Mucosa of descending colon (tissue), 3 donors: ENCODE results near the gene MSI2. TPM values are rescaled to one million over a fixed set of nuclear protein-coding genes. Genes with fewer than 3 reads are reported as not detected.

Source experiments
- ATAC-seq: fragments of 200-7000 bp; cut with Tn5 transposase; one replicate; pipeline ENCODE4 v1.9.1; 2020; ENCODE audit warnings: mild to moderate bottlenecking, moderate library complexity
- DNase-seq, 3 donors: peaks; one replicate each; pipeline ENCODE4 v3.0.0-alpha.2; 2020
- H3K36me3 ChIP-seq: fragments of 200-600 bp; one replicate; pipeline ENCODE4 v1.8.0; 2021; ENCODE audit warnings: low read depth, mild to moderate bottlenecking
- H3K4me1 ChIP-seq: fragments of 200-600 bp; one replicate; pipeline ENCODE4 v1.8.0; 2021; ENCODE audit warnings: low read depth, mild to moderate bottlenecking
- H3K4me3 ChIP-seq: fragments of 200-600 bp; one replicate; pipeline ENCODE4 v1.8.0; 2021; ENCODE audit warnings: mild to moderate bottlenecking
- H3K9me3 ChIP-seq: fragments of 200-600 bp; one replicate; pipeline ENCODE4 v1.8.0; 2021; ENCODE audit warnings: mild to moderate bottlenecking
- intact Hi-C, 2 donors: fragments of 100-400 bp; cut with DNase I in 1 of 2; cut with micrococcal nuclease in 1 of 2; formaldehyde crosslinking; loops; one replicate each; pipeline versions ENCODE4 v1.11.0 to v1.11.1; 2022; cut with DNase I, micrococcal nuclease
- total RNA-seq, 3 donors: library from RNA; stranded (reverse); fragmentation: NEBNext Ultra II Directional in 2 of 3; extraction: Animal tissue kit (Norgen Biotek cat#: 25700) in 2 of 3; gene quantifications; one replicate each; pipeline versions ENCODE4 v1.2.1 to v1.2.4, GENCODE V29; 2021 to 2023
- TF ChIP-seq, protein P1 (sequence below): fragments of 200-600 bp; IDR thresholded peaks from one replicate; pipeline ENCODE4 v1.8.0; 2022; ENCODE audit warnings: antibody characterized with exemption, mild to moderate bottlenecking
- donor health status: DM: no; HTN: no; CAD: no; lungs with moderate emphysema.
- donor health status: DM: no; HTN: no; CAD: no.
- donor health status: DM: no; HTN: yes; CAD: no.

MSI2 gene
- total RNA-seq, 3 donors from 2014 or later, result 60.0 to 72.6 (median 65.7) TPM

DNA sequence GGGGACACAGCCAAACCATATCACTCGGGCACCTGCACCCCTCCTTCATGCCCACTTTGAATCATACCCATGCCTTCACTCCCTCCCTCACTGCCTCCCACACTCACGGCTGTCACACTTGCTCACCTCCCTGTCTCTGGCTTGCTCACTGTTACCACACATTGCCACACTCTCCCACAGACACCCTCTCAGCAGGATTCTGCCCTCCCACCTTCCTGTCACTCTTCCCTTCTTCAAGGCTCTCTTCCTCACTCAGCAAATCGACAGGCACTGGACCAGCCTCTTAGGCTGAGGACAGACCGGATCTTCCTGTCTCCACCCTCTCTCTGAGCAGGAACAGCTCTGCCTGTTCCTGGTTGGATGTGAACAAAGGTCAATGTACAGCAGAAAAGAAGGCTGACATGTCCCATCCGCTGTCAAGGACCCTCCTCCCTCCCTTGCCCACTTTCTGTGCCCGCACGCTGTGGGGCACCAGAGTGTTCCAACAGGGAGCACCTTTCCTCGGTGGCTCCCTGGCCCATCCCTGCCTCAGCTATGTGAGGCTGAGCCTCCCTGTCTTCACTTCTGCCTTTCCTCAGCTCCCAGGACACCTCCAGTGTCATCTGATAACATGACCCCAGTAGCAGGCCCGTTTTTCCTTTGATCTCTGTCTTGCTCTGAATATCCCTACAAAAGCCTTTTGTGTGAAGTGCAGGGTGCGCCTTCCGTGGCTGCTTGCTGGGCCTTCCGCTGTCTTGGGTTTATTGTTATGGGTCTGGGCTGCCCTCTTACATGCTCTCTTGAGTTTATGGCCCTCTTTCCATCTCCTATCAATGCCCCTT is 441.8 kb downstream of the MSI2 start:
- TF ChIP-seq, protein P1, sequence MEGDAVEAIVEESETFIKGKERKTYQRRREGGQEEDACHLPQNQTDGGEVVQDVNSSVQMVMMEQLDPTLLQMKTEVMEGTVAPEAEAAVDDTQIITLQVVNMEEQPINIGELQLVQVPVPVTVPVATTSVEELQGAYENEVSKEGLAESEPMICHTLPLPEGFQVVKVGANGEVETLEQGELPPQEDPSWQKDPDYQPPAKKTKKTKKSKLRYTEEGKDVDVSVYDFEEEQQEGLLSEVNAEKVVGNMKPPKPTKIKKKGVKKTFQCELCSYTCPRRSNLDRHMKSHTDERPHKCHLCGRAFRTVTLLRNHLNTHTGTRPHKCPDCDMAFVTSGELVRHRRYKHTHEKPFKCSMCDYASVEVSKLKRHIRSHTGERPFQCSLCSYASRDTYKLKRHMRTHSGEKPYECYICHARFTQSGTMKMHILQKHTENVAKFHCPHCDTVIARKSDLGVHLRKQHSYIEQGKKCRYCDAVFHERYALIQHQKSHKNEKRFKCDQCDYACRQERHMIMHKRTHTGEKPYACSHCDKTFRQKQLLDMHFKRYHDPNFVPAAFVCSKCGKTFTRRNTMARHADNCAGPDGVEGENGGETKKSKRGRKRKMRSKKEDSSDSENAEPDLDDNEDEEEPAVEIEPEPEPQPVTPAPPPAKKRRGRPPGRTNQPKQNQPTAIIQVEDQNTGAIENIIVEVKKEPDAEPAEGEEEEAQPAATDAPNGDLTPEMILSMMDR, result no peak
- intact Hi-C loops, result no loop called here
- ATAC-seq (peak; percentile 87), DNase-seq (peak in 1 of 3 donors; percentile 7)
- no peaks in the 10 kb centered on the region for H3K36me3 ChIP-seq
- H3K9me3 ChIP-seq, result no peaks in the 10 kb centered on the region
- H3K4me1 ChIP-seq, result peaks cover 6% of the 10 kb centered on the region
- no peak overlapping the region for H3K4me3 ChIP-seq

- Histone ChIP-seq H3K4me1 (peaks cover 6% of the 10 kb centered on the region), H3K9me3 (no peaks in the 10 kb centered on the region), H3K36me3 (no peaks in the 10 kb centered on the region), H3K4me3 (no peak overlapping the region)
- no peak for DNase-seq
- ATAC-seq, result no peak
- intact Hi-C loops, result no loop called here
- TF ChIP-seq, protein P1, result no peak
Measured at GRCh38 chr17:57699751-57700219, 443.5 kb downstream of the MSI2 start.

DNA sequence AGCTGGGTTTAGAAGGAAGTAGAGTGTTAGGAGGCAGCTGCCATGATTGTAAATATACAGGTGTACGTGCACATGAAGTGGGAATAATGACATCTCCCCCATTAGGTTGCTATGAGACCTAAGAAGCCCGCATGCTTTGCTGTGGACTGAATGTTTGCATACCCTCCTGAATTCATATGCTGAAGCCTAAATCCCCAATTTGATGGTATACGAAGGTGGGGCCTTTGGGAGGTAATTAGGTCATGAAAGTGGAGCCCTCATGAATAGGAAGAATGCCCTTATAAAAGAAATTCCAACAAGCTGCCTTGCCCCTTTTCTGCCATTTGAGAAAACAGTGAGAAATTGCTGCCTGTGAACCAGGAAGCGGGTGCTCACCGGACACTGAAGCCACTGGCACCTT is 444.8 kb downstream of the MSI2 start:
- H3K36me3 ChIP-seq, result no peaks in the 10 kb centered on the region
- H3K9me3 ChIP-seq, result no peaks in the 10 kb centered on the region
- TF ChIP-seq, protein P1, result no peak
- intact Hi-C loops, result no loop called here
- no peak overlapping the region for H3K4me3 ChIP-seq
- ATAC-seq, result no peak
- DNase-seq, result no peak
- H3K4me1 ChIP-seq, result peaks cover 6% of the 10 kb centered on the region

- H3K4me1 ChIP-seq, result no peaks in the 10 kb centered on the region
- H3K9me3 ChIP-seq, result no peaks in the 10 kb centered on the region
- H3K4me3 ChIP-seq, result no peak overlapping the region
- TF ChIP-seq, protein P1, result no peak
- no peak for DNase-seq
- intact Hi-C loops, result no loop called here
- H3K36me3 ChIP-seq, result no peaks in the 10 kb centered on the region
- ATAC-seq, result no peak
Measured at GRCh38 chr17:57703273-57703672, 446.9 kb downstream of the MSI2 start.

- Histone ChIP-seq H3K4me3 (no peak overlapping the region), H3K4me1 (no peaks in the 10 kb centered on the region), H3K36me3 (no peaks in the 10 kb centered on the region), H3K9me3 (no peaks in the 10 kb centered on the region)
- ATAC-seq, result no peak
- intact Hi-C loops, result no loop called here
- TF ChIP-seq, protein P1, result no peak
- DNase-seq, result no peak
Measured at GRCh38 chr17:57704448-57704847, 448.1 kb downstream of the MSI2 start.
